ENCODE data around the gene GABRB2. TPM values are rescaled to one million over a fixed set of nuclear protein-coding genes. Genes with fewer than 3 reads are reported as not detected.
"Not testable (repeated sequence)": the region's sequence is repeated elsewhere in the genome, so short reads cannot be mapped to it uniquely, and the experiment has no call there.

Gene GABRB2
- total RNA-seq, 1 experiment from 2014 or later = not detected

DNA sequence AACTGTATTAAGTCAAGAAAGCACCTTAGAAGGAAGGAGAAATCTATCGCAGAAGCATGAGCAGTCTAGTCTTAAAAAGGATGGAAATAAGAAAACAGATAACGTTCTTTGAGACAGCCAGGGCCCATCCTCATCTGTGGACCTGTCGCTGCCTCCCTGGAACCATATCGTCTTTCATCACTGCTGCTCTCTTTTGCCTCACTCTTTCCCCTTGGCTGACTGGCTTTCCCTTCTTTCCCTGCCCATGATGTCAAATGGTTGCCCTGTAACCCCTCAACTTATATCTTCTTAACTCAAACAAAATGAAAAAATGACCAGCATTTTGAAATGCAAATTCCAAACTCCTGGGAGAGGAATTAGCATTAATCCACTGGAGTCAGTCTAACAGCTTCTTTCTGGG, 299.8 kb downstream of the GABRB2 start:
- TF ChIP-seq, protein P1, sequence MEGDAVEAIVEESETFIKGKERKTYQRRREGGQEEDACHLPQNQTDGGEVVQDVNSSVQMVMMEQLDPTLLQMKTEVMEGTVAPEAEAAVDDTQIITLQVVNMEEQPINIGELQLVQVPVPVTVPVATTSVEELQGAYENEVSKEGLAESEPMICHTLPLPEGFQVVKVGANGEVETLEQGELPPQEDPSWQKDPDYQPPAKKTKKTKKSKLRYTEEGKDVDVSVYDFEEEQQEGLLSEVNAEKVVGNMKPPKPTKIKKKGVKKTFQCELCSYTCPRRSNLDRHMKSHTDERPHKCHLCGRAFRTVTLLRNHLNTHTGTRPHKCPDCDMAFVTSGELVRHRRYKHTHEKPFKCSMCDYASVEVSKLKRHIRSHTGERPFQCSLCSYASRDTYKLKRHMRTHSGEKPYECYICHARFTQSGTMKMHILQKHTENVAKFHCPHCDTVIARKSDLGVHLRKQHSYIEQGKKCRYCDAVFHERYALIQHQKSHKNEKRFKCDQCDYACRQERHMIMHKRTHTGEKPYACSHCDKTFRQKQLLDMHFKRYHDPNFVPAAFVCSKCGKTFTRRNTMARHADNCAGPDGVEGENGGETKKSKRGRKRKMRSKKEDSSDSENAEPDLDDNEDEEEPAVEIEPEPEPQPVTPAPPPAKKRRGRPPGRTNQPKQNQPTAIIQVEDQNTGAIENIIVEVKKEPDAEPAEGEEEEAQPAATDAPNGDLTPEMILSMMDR (IDR thresholded peaks at IDR 0.05; ENCODE audit: insufficient read depth in 1 of 2, low read depth in 1 of 2, low read length in 1 of 2, severe bottlenecking in 1 of 2, unreplicated experiment in 1 of 2) = no peak
- Histone ChIP-seq H3K27me3 (replicated peaks; ENCODE audit: control insufficient read depth, insufficient read depth, low read length) (no peaks in the 10 kb centered on the region), H3K36me3 (ENCODE audit: control insufficient read depth, insufficient read depth, low read length) (no peaks in the 10 kb centered on the region), H3K4me3 (ENCODE audit: low read depth, low read length) (no peak overlapping the region), H3K4me1 (no peaks in the 10 kb centered on the region), H3K9me3 (no peaks in the 10 kb centered on the region)
- no peak overlapping the region for H3K4me3 Mint-ChIP-seq (ENCODE audit: unreplicated experiment)
- CTCF ChIA-PET = no interaction called here
- H3K36me3 Mint-ChIP-seq (ENCODE audit: insufficient read depth, unreplicated experiment) = no peaks in the 10 kb centered on the region
- no peaks in the 10 kb centered on the region for H3K4me1 Mint-ChIP-seq (ENCODE audit: low read depth, unreplicated experiment)
- H3K27ac Mint-ChIP-seq (ENCODE audit: unreplicated experiment) = no peak overlapping the region
- no TSS peak for BruUV-seq (replicated peaks)
- no peaks in the 10 kb centered on the region for H3K9me3 Mint-ChIP-seq (ENCODE audit: unreplicated experiment)
- POLR2A ChIA-PET = no interaction called here
- DNase-seq = no peak
- H3K27me3 Mint-ChIP-seq (ENCODE audit: insufficient read depth, unreplicated experiment) = no peaks in the 10 kb centered on the region
- intact Hi-C loops (cut with micrococcal nuclease; ENCODE audit: unreplicated experiment) = no loop called here

GRCh38 chr5:161245846-161246245, 300.7 kb downstream of the GABRB2 start:
- CTCF ChIA-PET; intact Hi-C loops (cut with micrococcal nuclease; ENCODE audit: unreplicated experiment); H3K4me3 ChIP-seq (ENCODE audit: low read depth, low read length); H3K27me3 Mint-ChIP-seq (ENCODE audit: insufficient read depth, unreplicated experiment); H3K4me3 Mint-ChIP-seq (ENCODE audit: unreplicated experiment); H3K4me1 ChIP-seq; H3K4me1 Mint-ChIP-seq (ENCODE audit: low read depth, unreplicated experiment); H3K9me3 Mint-ChIP-seq (ENCODE audit: unreplicated experiment); H3K36me3 ChIP-seq (ENCODE audit: control insufficient read depth, insufficient read depth, low read length); H3K36me3 Mint-ChIP-seq (ENCODE audit: insufficient read depth, unreplicated experiment); H3K27me3 ChIP-seq (replicated peaks; ENCODE audit: control insufficient read depth, insufficient read depth, low read length); BruUV-seq (replicated peaks); H3K27ac Mint-ChIP-seq (ENCODE audit: unreplicated experiment); DNase-seq; POLR2A ChIA-PET; H3K9me3 ChIP-seq: not testable (repeated sequence)

Other genes with a start within 250 kb of the GABRB2 start
- not detected in 2 replicates for gene GABRA6, start 139.0 kb upstream of the GABRB2 start, total RNA-seq (2022)

Measured in Caco-2 (cell line).